HL-60/S4 treated with phorbol 12-myristate 13-acetate at 8.2 ng/mL for 4 days and 3 days (cell line): Measurements from ENCODE around the gene TMEM259.

Experiments
- in situ Hi-C: fragments of 300-500 bp; cut with MboI; formaldehyde crosslinking; loops from 2 replicates; pipeline ENCODE4 v1.15.0; 2022; ENCODE audit warnings: low sequenced_read_pairs

Gene TMEM259

GRCh38 chr19:1020868-1021425 is at the start of gene TMEM259:
Gene TMEM259 (minus strand): TSS chr19:1021123. CDS start chr19:1020996, 127 bp downstream.
- in situ Hi-C loops: no loop called here

- in situ Hi-C loops: no loop called here
Observed at GRCh38 chr19:1070576-1070930, 49.6 kb upstream of the TMEM259 start.

GRCh38 chr19:1069009-1069779 is 48.3 kb upstream of the TMEM259 start:
- in situ Hi-C loops: no loop called here

- in situ Hi-C loops: no loop called here
Observed at GRCh38 chr19:1068009-1069001, 47.4 kb upstream of the TMEM259 start.

GRCh38 chr19:1067341-1067957 is 46.5 kb upstream of the TMEM259 start:
- in situ Hi-C loops: no loop called here

GRCh38 chr19:1066748-1067340 is 45.9 kb upstream of the TMEM259 start, which contains the start of gene ARHGAP45:
Gene ARHGAP45 (plus strand): TSS chr19:1067167. CDS start chr19:1067406, 239 bp downstream.
- in situ Hi-C loops: no loop called here

- in situ Hi-C loops: no loop called here
Observed at GRCh38 chr19:1066251-1066747, 45.4 kb upstream of the TMEM259 start.

GRCh38 chr19:1065606-1066109 is 44.7 kb upstream of the TMEM259 start:
- in situ Hi-C loops: no loop called here

GRCh38 chr19:1064661-1065605 is 44.0 kb upstream of the TMEM259 start:
- in situ Hi-C loops: no loop called here

GRCh38 chr19:1063909-1064660 is 43.2 kb upstream of the TMEM259 start:
- in situ Hi-C loops: no loop called here

- in situ Hi-C loops: no loop called here
Observed at GRCh38 chr19:1063030-1063908, 42.3 kb upstream of the TMEM259 start.

GRCh38 chr19:1062387-1063029 is 41.6 kb upstream of the TMEM259 start:
- in situ Hi-C loops: no loop called here

GRCh38 chr19:1061987-1062386 is 41.1 kb upstream of the TMEM259 start:
- in situ Hi-C loops: no loop called here

GRCh38 chr19:1060689-1061088 is 39.8 kb upstream of the TMEM259 start:
- in situ Hi-C loops: no loop called here

- in situ Hi-C loops: no loop called here
Observed at GRCh38 chr19:1058112-1058511, 37.2 kb upstream of the TMEM259 start.

- in situ Hi-C loops: no loop called here
Observed at GRCh38 chr19:1057176-1057855, 36.4 kb upstream of the TMEM259 start.
